Upper lobe of right lung (tissue), 1 donor: ENCODE results near the gene ALKBH2. TPM values are rescaled to one million over a fixed set of nuclear protein-coding genes. Genes with fewer than 3 reads are reported as not detected.

Experiments
- ATAC-seq: fragments of 200-7000 bp; cut with Tn5 transposase; one replicate; pipeline ENCODE4 v1.9.1; 2020; ENCODE audit warnings: mild to moderate bottlenecking, moderate library complexity
- DNase-seq: peaks from one replicate; pipeline ENCODE4 v3.0.0-alpha.2; 2020
- H3K27ac ChIP-seq: fragments of 200-600 bp; one replicate; pipeline ENCODE4 v1.8.0; 2022
- H3K27me3 ChIP-seq: fragments of 200-600 bp; one replicate; pipeline ENCODE4 v1.8.0; 2022; ENCODE audit warnings: mild to moderate bottlenecking
- H3K36me3 ChIP-seq: fragments of 200-600 bp; one replicate; pipeline ENCODE4 v1.8.0; 2022
- H3K4me1 ChIP-seq: fragments of 200-600 bp; one replicate; pipeline ENCODE4 v1.8.0; 2022
- H3K4me3 ChIP-seq: fragments of 200-600 bp; one replicate; pipeline ENCODE4 v1.8.0; 2022; ENCODE audit warnings: mild to moderate bottlenecking
- H3K9me3 ChIP-seq: fragments of 200-600 bp; one replicate; pipeline ENCODE4 v1.8.0; 2022
- CTCF ChIP-seq: fragments of 200-600 bp; IDR thresholded peaks from one replicate; pipeline ENCODE4 v1.8.0; 2022; ENCODE audit warnings: antibody characterized with exemption
- intact Hi-C: fragments of 100-400 bp; cut with DNase I; formaldehyde crosslinking; loops from one replicate; pipeline ENCODE4 v1.11.0; 2022
- long read RNA-seq: library from polyadenylated mRNA; unstranded; transcript quantifications from one replicate; pipeline ENCODE4 v2.0.0, GENCODE V29; 2021
- total RNA-seq: library from RNA; stranded (reverse); fragmentation: NEBNext Ultra II Directional; extraction: Animal tissue kit (Norgen Biotek cat#: 25700); gene quantifications from one replicate; pipeline ENCODE4 v1.2.1, GENCODE V29; 2021
- donor health status: DM: no; HTN: yes; CAD: no; lungs with severe emphysema.

The ALKBH2 gene
- total RNA-seq, result 10.1 TPM
- long read RNA-seq, transcript ALKBH2-202 (4 exons, 1,159 nt), result major isoform, 5 of 18 reads
- long read RNA-seq, partial matches to known transcripts, result 5 of 18 reads
- long read RNA-seq, other reads (novel, unspliced or antisense), result 1 of 18 reads

GRCh38 chr12:109093022-109093918, at the start of gene ALKBH2:
Gene ALKBH2, minus strand, starts transcription at chr12:109093472. Its CDS starts 686 bp downstream, at chr12:109092786.
- Histone ChIP-seq H3K9me3 (no peaks in the 10 kb centered on the region), H3K27ac (peak within 1 kb of the TSS; percentile 78), H3K4me3 (peak within 1 kb of the TSS; percentile 61), H3K36me3 (peaks cover 16% of the 10 kb centered on the region), H3K27me3 (no peaks in the 10 kb centered on the region), H3K4me1 (peaks cover 20% of the 10 kb centered on the region)
- peak; percentile 96 for TF ChIP-seq CTCF
- intact Hi-C loops, result no loop called here
- peak; percentile 97 for DNase-seq
- ATAC-seq, result peak; percentile 92

- Histone ChIP-seq H3K27ac (no peak overlapping the region), H3K9me3 (no peaks in the 10 kb centered on the region)
Measured at GRCh38 chr12:109140560-109140959, 47.3 kb upstream of the ALKBH2 start.

DNA sequence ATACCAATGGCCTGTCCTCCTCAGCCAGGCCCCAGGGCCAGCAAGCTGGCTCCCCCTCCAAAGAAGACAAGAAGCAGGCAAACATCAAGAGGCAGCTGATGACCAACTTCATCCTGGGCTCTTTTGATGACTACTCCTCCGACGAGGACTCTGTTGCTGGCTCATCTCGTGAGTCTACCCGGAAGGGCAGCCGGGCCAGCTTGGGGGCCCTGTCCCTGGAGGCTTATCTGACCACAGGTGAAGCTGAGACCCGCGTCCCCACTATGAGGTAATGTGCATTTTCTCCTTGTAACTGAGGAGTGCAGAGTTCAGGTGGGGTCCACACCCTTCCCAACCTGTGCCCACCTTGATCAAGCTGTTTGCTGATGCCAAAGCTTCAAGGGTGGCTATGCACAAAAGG, 46.5 kb upstream of the ALKBH2 start:
- intact Hi-C loops, result no loop called here

More at GRCh38 chr12:109140560-109140959, 47.3 kb upstream of the ALKBH2 start:
- DNase-seq (no peak), ATAC-seq (no peak)
- no peak for TF ChIP-seq CTCF
- no peaks in the 10 kb centered on the region for H3K27me3 ChIP-seq
- H3K36me3 ChIP-seq, result no peaks in the 10 kb centered on the region
- no peaks in the 10 kb centered on the region for H3K4me1 ChIP-seq
- H3K4me3 ChIP-seq, result no peak overlapping the region
- intact Hi-C loops, result no loop called here

DNA sequence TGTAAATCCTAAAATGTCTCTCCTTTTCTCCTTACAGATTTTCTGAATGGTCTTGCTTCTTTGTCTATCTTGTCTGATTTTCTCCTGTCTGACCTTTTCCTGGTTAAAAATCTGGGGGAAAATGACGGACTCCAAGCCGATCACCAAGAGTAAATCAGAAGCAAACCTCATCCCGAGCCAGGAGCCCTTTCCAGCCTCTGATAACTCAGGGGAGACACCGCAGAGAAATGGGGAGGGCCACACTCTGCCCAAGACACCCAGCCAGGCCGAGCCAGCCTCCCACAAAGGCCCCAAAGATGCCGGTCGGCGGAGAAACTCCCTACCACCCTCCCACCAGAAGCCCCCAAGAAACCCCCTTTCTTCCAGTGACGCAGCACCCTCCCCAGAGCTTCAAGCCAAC, 46.1 kb upstream of the ALKBH2 start:
- Histone ChIP-seq H3K27ac (no peak overlapping the region), H3K27me3 (no peaks in the 10 kb centered on the region), H3K4me3 (no peak overlapping the region), H3K36me3 (no peaks in the 10 kb centered on the region), H3K4me1 (no peaks in the 10 kb centered on the region), H3K9me3 (no peaks in the 10 kb centered on the region)
- ATAC-seq (no peak), DNase-seq (no peak)
- TF ChIP-seq CTCF, result no peak
- intact Hi-C loops, result no loop called here

More for the DNA sequence above, 46.5 kb upstream of the ALKBH2 start:
- Histone ChIP-seq H3K9me3 (no peaks in the 10 kb centered on the region), H3K4me3 (no peak overlapping the region), H3K4me1 (no peaks in the 10 kb centered on the region), H3K27ac (no peak overlapping the region), H3K36me3 (no peaks in the 10 kb centered on the region), H3K27me3 (no peaks in the 10 kb centered on the region)
- no peak for DNase-seq
- TF ChIP-seq CTCF, result no peak
- no peak for ATAC-seq

- TF ChIP-seq CTCF, result no peak
- ATAC-seq, result peak; percentile 49
- Histone ChIP-seq H3K9me3 (no peaks in the 10 kb centered on the region), H3K4me1 (peaks cover 4% of the 10 kb centered on the region), H3K27me3 (no peaks in the 10 kb centered on the region), H3K4me3 (no peak overlapping the region), H3K36me3 (no peaks in the 10 kb centered on the region), H3K27ac (no peak overlapping the region)
- intact Hi-C loops, result no loop called here
- DNase-seq, result no peak
Measured at GRCh38 chr12:109137055-109137454, 43.8 kb upstream of the ALKBH2 start.
